Fibroblast of lung (primary cell): ENCODE results near the gene GMFB.

Source experiments
- EZH2 ChIP-seq: IDR thresholded peaks from 2 replicates; pipeline ENCODE4 v1.5.1; 2012; ENCODE audit warnings: low read length, control low read depth, mild to moderate bottlenecking; ENCODE audit errors: missing control alignments
- TF ChIP-seq, protein P1 (sequence below), 2 donors: IDR thresholded peaks in 1 of 2; conservative IDR thresholded peaks in 1 of 2; 1 replicate in 1 of 2; 2 replicates in 1 of 2; pipeline ENCODE4 v1.5.1; 2011 to 2012; ENCODE audit warnings: low read length in 2 of 2, control low read depth in 1 of 2, inconsistent platforms in 1 of 2, low read depth in 1 of 2, mild to moderate bottlenecking in 1 of 2

DNA sequence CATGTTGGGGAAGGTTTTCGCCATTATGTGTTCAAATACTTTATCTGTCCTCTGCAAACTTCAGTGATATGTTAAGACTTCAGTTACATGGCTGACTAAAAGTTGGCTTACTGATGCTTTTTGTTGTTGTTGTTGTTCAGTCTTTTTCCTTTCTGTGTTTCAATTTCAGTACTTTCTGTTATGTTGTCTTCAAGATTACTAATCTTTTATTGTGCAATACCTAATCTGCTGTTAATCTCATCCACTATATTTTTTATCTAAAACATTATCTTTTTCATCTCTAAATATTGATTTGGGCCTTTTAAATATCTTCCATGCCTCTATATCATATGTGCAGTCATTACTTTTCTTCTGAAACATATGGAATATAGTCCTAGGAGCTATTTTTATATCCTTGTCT, 27.9 kb upstream of the GMFB start:
- TF ChIP-seq, protein P1, sequence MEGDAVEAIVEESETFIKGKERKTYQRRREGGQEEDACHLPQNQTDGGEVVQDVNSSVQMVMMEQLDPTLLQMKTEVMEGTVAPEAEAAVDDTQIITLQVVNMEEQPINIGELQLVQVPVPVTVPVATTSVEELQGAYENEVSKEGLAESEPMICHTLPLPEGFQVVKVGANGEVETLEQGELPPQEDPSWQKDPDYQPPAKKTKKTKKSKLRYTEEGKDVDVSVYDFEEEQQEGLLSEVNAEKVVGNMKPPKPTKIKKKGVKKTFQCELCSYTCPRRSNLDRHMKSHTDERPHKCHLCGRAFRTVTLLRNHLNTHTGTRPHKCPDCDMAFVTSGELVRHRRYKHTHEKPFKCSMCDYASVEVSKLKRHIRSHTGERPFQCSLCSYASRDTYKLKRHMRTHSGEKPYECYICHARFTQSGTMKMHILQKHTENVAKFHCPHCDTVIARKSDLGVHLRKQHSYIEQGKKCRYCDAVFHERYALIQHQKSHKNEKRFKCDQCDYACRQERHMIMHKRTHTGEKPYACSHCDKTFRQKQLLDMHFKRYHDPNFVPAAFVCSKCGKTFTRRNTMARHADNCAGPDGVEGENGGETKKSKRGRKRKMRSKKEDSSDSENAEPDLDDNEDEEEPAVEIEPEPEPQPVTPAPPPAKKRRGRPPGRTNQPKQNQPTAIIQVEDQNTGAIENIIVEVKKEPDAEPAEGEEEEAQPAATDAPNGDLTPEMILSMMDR (conservative IDR thresholded peaks at IDR 0.05 in 1 of 2, IDR thresholded peaks at IDR 0.05 in 1 of 2; ENCODE audit: low read depth in 1 of 2, low read length in 2 of 2), result no peak
- no peak for TF ChIP-seq EZH2
